ENCODE data around the gene TUBGCP2. TPM values are rescaled to one million over a fixed set of nuclear protein-coding genes. Genes with fewer than 3 reads are reported as not detected.

The TUBGCP2 gene
- total RNA-seq, 1 experiment from 2014 or later, result 35.4 TPM

DNA sequence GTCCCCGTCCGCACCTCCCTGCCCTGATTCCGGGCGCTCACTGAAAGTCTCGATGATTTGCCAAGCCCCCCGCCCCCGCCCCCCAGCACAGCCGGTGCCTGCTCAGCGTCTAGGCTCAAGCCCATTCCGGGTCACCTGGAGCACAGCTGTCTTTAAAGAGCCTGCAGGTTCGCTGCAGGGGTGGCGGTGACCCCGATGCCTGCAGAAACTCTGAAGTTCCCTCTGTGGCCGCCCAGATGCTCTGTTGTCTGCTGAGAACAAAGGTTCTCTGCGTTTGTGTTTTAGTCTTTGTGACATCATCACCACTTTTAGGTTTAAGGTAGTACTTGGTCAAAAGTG, 70.2 kb downstream of the TUBGCP2 start:
- Histone ChIP-seq H3K4me3 (replicated peaks in 1 of 2; ENCODE audit: low read depth in 1 of 2, low read length in 2 of 2) (no peak overlapping the region), H3K9me2 (ENCODE audit: insufficient read depth) (no peaks in the 10 kb centered on the region), H3K9ac (ENCODE audit: low read length) (no peak overlapping the region), H3K36me3 (ENCODE audit: control insufficient read depth in 1 of 2, insufficient read depth in 2 of 2, low read length in 2 of 2) (no peaks in the 10 kb centered on the region), H3K79me2 (ENCODE audit: insufficient read depth, low read length) (no peaks in the 10 kb centered on the region), H4K20me1 (ENCODE audit: insufficient read depth) (no peaks in the 10 kb centered on the region), H3K27ac (ENCODE audit: low read depth, low read length) (no peak overlapping the region), H2AFZ (ENCODE audit: low read depth, low read length, poor library complexity, severe bottlenecking) (no peak overlapping the region), H3K9me3 (ENCODE audit: control insufficient read depth in 1 of 2, insufficient read depth in 1 of 2, low read depth in 1 of 2, low read length in 2 of 2) (no peaks in the 10 kb centered on the region), H3K27me3 (ENCODE audit: insufficient read depth, low read length) (no peaks in the 10 kb centered on the region), H3K4me2 (ENCODE audit: low read length) (no peak overlapping the region), H3K4me1 (ENCODE audit: control insufficient read depth in 1 of 2, insufficient read depth in 2 of 2, low read length in 2 of 2) (no peaks in the 10 kb centered on the region)
- DNase-seq (ENCODE audit: low read depth, low spot score) (no peak), ATAC-seq (no peak)
- POLR2A ChIA-PET, result no interaction called here
- CTCF ChIA-PET, result no interaction called here
- no peak for TF ChIP-seq RAD21 (IDR thresholded peaks at IDR 0.05; ENCODE audit: low read depth)
- no peak for TF ChIP-seq ZFX (IDR thresholded peaks at IDR 0.05)
- no peak for TF ChIP-seq CBX3 (IDR thresholded peaks at IDR 0.05; ENCODE audit: low read depth)
- no peak for TF ChIP-seq TCF7L2 (IDR thresholded peaks at IDR 0.05; ENCODE audit: borderline replicate concordance, extremely low read depth, insufficient read depth, insufficient read length)
- TF ChIP-seq, protein P1, sequence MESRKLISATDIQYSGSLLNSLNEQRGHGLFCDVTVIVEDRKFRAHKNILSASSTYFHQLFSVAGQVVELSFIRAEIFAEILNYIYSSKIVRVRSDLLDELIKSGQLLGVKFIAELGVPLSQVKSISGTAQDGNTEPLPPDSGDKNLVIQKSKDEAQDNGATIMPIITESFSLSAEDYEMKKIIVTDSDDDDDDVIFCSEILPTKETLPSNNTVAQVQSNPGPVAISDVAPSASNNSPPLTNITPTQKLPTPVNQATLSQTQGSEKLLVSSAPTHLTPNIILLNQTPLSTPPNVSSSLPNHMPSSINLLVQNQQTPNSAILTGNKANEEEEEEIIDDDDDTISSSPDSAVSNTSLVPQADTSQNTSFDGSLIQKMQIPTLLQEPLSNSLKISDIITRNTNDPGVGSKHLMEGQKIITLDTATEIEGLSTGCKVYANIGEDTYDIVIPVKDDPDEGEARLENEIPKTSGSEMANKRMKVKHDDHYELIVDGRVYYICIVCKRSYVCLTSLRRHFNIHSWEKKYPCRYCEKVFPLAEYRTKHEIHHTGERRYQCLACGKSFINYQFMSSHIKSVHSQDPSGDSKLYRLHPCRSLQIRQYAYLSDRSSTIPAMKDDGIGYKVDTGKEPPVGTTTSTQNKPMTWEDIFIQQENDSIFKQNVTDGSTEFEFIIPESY (IDR thresholded peaks at IDR 0.05; ENCODE audit: extremely low read depth, insufficient replicate concordance, low read length), result no peak
- no peak for TF ChIP-seq EZH2phosphoT487 (IDR thresholded peaks at IDR 0.05; ENCODE audit: borderline replicate concordance)
- TF ChIP-seq SIN3A (IDR thresholded peaks at IDR 0.05; ENCODE audit: low read depth), result no peak
- TF ChIP-seq MAX (IDR thresholded peaks at IDR 0.05), result no peak
- no peak for TF ChIP-seq EGR1 (IDR thresholded peaks at IDR 0.05; ENCODE audit: low read depth)
- no peak for TF ChIP-seq CTCF (IDR thresholded peaks at IDR 0.05 in 2 of 3, conservative IDR thresholded peaks at IDR 0.05 in 1 of 3; ENCODE audit: borderline replicate concordance in 1 of 3, insufficient read depth in 1 of 3, low read depth in 2 of 3, low read length in 2 of 3)
- TF ChIP-seq CEBPB (IDR thresholded peaks at IDR 0.05; ENCODE audit: low read depth), result no peak
- no peak for TF ChIP-seq EZH2 (IDR thresholded peaks at IDR 0.05)
- no peak for TF ChIP-seq ZNF274 (IDR thresholded peaks at IDR 0.05; ENCODE audit: low read depth, low read length)
- TF ChIP-seq YY1 (IDR thresholded peaks at IDR 0.05; ENCODE audit: extremely low read depth, insufficient replicate concordance, low read depth, low read length), result no peak
- TF ChIP-seq POLR2AphosphoS5 (IDR thresholded peaks at IDR 0.05; ENCODE audit: low read depth, low read length), result no peak
- no peak for TF ChIP-seq SRF (IDR thresholded peaks at IDR 0.05; ENCODE audit: low read depth)
- TF ChIP-seq ATF3 (IDR thresholded peaks at IDR 0.05), result no peak
- no TSS peak for BruUV-seq (replicated peaks)
- intact Hi-C loops (cut with micrococcal nuclease), result no loop called here
- RAD21 ChIA-PET (ENCODE audit: low non-redundant PET in 1 of 2, low total read pairs in 2 of 2, uncharacterized antibody in 2 of 2, unreplicated experiment in 2 of 2), result no interaction called here
